H54 (cell line): ENCODE measurements around the gene PCSK6.

Experiments used
- DNase-seq: peaks from one replicate; pipeline ENCODE4 v3.0.0; 2011; ENCODE audit warnings: low spot score, mixed read lengths; ENCODE audit not compliant: insufficient read length
- FAIRE-seq: peaks from 3 replicates; lab custom pipeline; 2011; peaks lifted over from hg19 to GRCh38; lab: Jason Lieb, UNC
- POLR2A ChIP-seq: IDR thresholded peaks from 2 replicates; pipeline ENCODE4 v1.6.1; 2011; ENCODE audit warnings: low read depth, mild to moderate bottlenecking, low read length

The PCSK6 gene

DNA sequence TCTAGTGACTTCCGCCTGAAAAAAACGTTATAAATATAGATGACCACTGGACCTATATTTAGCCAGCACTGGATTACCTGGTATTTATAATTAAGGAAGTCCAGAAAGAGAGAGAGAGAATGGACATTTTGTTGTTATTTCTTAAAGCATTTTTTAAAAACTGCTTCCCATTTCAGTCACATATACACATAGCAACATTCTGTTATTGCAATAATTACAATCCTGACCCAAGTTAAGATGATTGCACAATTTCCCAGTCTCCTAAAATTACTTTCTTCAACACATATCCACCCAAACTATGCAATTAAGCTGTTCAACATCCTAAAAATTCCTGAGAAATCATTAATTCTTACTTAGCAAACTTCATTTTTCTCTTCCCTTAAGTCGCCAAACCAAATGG, 37.7 kb downstream of the PCSK6 start:
- TF ChIP-seq POLR2A = no peak
- no peak for DNase-seq
- no peak for FAIRE-seq

GRCh38 chr15:101451266-101451799, 38.2 kb downstream of the PCSK6 start:
- DNase-seq (no peak), FAIRE-seq (no peak)
- no peak for TF ChIP-seq POLR2A

DNA sequence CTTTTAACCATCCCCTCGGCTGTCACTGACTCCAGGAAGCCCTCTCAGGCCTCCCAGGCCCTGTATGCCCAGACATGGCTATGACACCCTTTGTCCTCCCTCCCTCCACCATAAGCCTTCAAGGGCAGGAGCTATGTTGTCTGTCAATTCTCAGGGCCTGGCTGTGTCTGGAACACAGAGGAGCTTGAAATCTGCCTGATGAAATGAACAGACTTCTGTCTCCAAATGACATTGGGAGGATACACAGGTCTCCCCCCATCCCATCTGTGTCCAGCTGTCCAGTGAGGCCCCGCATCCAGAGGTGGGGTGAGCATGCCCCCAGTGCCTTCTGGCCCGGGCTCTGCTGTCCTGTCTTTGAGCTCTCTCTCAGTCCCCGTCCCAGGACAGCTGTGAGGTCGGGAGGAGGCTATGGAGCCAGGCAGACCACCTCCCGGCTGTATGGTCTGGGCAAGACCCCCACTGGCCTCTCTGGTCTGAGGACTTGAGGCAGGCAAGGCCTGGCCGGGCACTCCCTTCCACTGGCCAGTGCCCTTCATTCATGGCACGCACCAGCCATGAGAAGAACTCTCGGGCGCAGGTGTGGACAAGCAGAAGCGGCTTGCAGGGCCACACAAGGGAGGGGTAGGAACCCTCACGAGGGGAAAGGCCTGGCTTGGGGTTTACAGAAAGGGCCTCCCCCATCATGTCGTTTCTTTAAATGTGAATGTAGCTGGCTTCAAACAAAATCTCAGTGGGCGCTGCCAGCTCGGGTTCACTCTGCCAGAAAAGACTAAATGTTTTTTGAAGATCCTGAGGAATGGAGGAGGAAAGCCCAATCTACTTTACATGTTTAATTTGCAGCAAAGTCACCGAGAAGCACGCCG, 38.9 kb downstream of the PCSK6 start:
- DNase-seq = no peak
- no peak for FAIRE-seq
- TF ChIP-seq POLR2A = no peak

DNA sequence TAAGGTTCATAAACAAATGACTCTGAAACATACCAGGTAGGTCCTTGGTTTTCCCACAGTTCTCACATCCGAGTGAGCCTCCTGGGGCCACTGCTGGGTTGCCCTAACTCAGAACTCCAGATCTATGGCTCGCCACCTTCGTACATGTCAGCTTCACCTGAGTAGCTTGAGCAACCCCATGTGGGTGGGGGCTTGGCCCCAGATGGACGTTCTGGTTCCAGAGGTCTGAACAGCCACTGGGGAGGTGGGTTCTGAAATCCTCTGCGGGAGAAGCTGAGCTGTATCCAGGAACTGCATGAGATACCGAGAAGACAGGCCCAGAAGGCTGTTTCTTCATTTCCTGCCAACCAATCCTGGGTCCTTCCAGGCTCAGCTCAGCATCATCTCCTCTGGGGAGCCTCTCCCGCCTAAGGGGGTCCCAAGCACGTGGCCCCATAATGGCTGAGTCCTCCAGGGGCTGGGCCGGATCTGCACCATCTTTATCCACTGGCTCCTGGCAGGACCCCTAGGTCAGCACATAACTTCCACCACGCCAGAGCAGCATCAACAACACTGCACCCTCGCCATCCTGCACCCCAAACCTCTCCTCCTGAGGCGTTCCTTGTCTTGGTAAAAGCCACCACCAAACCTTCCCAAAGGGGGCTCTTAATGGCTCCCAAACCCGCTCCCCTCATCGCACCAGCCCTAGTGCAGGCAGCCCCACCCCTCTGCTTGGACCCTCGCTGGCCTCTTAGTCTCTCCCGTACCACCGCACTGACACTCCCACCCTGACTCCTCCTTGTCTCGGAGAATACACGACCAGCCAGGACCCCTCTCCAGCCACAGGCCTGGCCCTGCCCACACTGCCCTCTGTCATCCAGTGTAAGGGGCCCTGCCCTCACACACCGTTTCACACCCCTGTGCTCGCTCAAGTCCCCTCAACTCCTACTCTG, 39.8 kb downstream of the PCSK6 start:
- DNase-seq = no peak
- no peak for FAIRE-seq
- TF ChIP-seq POLR2A = no peak

- DNase-seq = no peak
- no peak for TF ChIP-seq POLR2A
- FAIRE-seq = no peak
Observed at GRCh38 chr15:101448336-101448735, 41.2 kb downstream of the PCSK6 start.

GRCh38 chr15:101447561-101448071, 41.9 kb downstream of the PCSK6 start:
- no peak for TF ChIP-seq POLR2A
- DNase-seq (no peak), FAIRE-seq (no peak)

DNA sequence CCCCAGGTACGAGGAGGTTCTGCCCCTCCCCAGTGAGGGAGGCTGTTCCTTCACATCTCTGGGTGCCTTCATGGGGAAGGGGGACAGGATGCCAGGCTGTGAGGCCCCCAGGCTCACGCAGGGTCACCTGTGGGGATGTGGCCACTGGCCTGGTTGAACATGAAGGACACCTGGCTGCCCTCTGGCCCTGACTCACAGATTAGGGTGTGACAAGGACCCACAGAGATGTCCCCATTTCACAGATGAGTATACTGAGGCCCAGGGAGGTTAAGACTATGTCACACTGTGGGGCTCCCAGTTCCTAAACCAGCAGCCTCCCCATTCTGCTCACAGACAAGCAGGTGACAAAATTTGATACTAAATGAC, 42.4 kb downstream of the PCSK6 start:
- FAIRE-seq = no peak
- no peak for DNase-seq
- no peak for TF ChIP-seq POLR2A

GRCh38 chr15:101446518-101447167, 42.9 kb downstream of the PCSK6 start:
- TF ChIP-seq POLR2A = no peak
- no peak for FAIRE-seq

DNA sequence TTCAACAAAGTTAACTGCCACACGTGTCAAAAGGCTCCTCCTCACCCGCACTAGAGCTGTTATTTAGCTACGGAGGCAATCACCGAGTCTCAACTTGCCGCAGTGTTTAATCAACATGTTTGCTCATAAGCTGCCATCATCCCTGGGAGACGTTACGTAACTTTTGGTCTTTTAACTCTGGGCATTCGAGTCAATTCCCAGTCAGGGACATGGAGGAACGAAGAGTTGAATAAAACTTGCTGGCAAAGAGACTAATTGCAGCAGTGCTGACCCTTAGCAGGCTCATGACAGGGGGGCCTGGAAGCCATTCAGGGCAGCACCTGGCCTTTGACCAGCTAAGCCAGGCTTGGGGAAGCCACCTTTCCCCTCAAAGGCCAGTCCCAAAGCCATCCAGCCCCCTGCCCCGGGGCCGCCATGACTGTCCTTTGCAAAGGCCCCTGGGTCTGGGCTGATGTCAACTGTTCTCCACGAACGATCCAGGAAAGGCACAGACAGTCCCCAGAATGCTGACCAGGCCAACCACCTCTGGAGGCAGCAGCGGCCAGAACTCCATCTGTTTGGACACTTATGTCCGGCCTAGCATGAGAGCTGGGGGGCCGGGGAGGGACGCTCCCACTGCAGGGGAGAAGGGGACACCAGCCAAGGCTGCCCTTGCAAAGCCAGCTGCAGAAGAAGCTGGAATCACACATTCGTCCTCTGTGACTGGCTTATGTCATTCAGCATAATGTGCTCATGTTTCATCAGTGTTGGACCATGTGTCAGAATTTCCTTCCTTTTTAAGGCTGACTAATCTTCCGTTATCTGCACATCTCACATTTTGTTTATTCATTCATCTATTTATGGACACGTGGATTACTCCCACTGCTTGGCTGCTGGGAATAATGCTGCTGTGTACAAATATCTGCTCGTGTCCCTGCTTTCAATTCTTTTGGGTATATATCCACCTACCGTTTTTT, 43.7 kb downstream of the PCSK6 start:
- FAIRE-seq = no peak
- DNase-seq = no peak
- no peak for TF ChIP-seq POLR2A

More at GRCh38 chr15:101446518-101447167, 42.9 kb downstream of the PCSK6 start:
- no peak for DNase-seq

DNA sequence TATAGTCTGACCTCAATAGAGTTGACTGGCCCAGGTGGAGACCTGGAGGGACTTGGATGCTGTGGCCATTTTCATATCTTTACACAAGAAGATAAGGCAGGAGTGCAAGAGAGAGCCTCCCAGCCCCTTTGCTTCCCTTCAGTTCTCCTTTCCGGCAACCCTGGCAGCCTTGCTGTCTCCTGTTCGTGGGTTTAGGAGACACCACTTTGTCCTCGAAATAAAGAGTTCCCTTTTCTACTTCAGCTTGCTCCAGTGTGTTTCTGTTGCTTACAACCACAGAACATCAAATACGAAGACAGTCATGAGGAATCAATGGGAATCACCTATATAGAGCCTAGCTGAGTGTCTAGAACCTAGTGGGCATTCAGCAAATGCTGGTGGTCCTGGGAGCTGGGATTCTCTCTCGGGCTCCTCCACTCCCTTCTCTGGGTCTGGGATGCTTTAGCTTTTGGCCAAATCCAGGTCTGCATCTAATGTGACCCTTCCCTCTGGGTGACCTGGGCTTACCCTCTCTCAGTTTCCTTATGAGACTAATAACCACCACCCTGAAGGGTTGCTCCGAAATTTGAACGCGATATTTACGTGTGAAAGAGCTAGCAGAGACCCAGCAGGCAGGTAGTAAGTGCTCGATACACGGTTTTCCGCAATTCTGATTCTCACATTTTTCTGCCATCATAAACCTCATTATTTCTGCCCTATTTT, 44.5 kb downstream of the PCSK6 start:
- no peak for DNase-seq
- no peak for TF ChIP-seq POLR2A
- no peak for FAIRE-seq

DNA sequence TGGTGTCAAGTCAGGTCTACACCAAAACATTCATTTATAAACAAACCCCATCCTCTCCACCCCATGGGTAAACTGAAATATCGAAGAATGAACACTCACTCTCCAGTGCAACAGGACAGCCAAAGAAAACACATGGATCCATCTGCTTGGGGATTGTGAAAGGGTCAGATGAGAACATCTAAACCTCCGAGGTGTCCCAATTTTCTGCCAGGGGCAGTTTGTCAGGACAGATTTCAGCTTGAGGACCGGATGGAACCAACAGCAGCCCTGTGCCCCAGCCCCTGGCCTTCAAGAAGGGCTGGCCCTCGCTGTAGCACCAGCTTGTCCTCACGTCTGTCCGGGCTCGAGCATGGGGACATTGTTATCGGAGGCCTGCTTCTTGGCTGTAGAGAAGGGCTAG, 45.5 kb downstream of the PCSK6 start:
- DNase-seq = no peak
- no peak for TF ChIP-seq POLR2A

DNA sequence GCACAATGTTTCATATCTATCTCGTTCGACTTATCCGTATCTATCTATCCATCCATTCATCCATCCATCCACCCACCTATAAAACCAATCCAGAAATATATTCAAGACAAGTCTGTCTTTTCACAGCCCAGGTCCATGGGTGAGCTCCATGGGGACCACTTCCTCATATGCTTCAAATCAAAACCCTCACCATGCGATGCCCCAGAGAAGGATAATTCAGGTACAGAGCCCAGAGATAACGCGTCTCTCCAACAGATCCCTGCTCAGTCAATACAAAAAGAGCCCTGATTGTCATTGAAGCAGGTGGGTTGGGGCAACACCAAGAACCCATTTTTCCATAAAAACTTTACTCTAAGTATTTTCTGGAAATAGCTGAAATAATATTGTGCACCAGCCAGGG, 47.2 kb downstream of the PCSK6 start:
- DNase-seq (no peak), FAIRE-seq (no peak)
- TF ChIP-seq POLR2A = no peak

More for the DNA sequence above, 45.5 kb downstream of the PCSK6 start:
- FAIRE-seq = no peak

DNA sequence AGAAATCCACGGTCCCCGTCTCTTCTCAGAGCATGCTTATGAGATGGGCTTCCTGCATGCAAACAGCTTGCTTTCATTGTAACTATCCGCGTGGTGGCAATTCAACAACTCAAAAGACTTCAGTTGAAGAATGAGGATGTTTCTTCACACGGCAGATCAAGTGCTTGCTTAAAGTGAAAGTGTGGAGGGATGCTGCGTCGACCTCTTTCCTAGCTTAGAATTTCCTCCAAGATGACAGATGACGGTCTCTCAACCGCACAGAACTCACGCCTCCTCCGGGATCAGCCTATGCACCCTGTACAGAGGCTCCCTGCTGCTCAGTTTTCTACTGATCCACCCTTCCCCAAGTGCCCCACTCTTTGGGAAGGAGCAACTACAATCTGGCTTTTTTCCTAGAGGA, 47.8 kb downstream of the PCSK6 start:
- FAIRE-seq (no peak), DNase-seq (no peak)
- TF ChIP-seq POLR2A = no peak
